Measurements from ENCODE around the gene ABCE1. TPM values are rescaled to one million over a fixed set of nuclear protein-coding genes. Genes with fewer than 3 reads are reported as not detected.

ABCE1 gene
- total and polyA plus RNA-seq, 10 of the 15 experiments (the other 5 are each of a cell fraction or from before 2014, with no cell fraction given): 75.9 to 172 (median 134) TPM

- SMC1A ChIA-PET (ENCODE audit: uncharacterized antibody, unreplicated experiment): interaction anchor here (1.9 to 3.3 kb wide), 2 partner anchors 26 to 30 kb away, joined by 5 to 14 read pairs; no protein-coding TSS in a partner anchor
- no peaks in the 10 kb centered on the region for H4K20me1 ChIP-seq (ENCODE audit: control insufficient read depth, insufficient read depth)
- FAIRE-seq: no peak
- no peaks in the 10 kb centered on the region; the same call in 1 of the 2 replicates for H3K79me2 ChIP-seq (ENCODE audit: control insufficient read depth, insufficient read depth, low read length)
- intact Hi-C loops (cut with micrococcal nuclease; ENCODE audit: unreplicated experiment): loop anchor here (10.0 kb wide), 1 partner anchor 955 kb away; no protein-coding TSS in a partner anchor
- H3K36me3 ChIP-seq (ENCODE audit: control insufficient read depth in 2 of 2, insufficient read depth in 2 of 2, low read length in 1 of 2): peaks cover 1 to 16% of the 10 kb centered on the region in 2 experiments; a peak in 3 of 4 replicates
- TF ChIP-seq ATF2 (IDR thresholded peaks at IDR 0.05; ENCODE audit: low read length) (0 out of 2 replicates have a peak, but pooled peaks have one; percentile 22), SIN3A (IDR thresholded peaks at IDR 0.05; ENCODE audit: low read depth, low read length) (no peak)
- no peak overlapping the region for H2AFZ ChIP-seq (ENCODE audit: control insufficient read depth, low read depth, low read length)
- peaks cover 41% of the 10 kb centered on the region for H3K4me1 ChIP-seq (ENCODE audit: control insufficient read depth, insufficient read depth, low read length)
- in situ Hi-C loops (cut with MboI): no loop called here
- RAD21 ChIA-PET (ENCODE audit: unreplicated experiment): no interaction called here
- no peak overlapping the region for H3K9ac ChIP-seq (ENCODE audit: control insufficient read depth, insufficient read depth, low read length)
- BruUV-seq (replicated peaks): no TSS peak
- CTCF ChIA-PET: no interaction called here
- no peaks in the 10 kb centered on the region for H3K27me3 ChIP-seq (replicated peaks in 1 of 2; ENCODE audit: control insufficient read depth in 2 of 2, insufficient read depth in 2 of 2, low read length in 1 of 2)
- POLR2A ChIA-PET: no interaction called here
- H3K4me2 ChIP-seq (ENCODE audit: control insufficient read depth, insufficient read depth): no peak overlapping the region
- H3K27ac ChIP-seq (ENCODE audit: control insufficient read depth, insufficient read depth): no peak overlapping the region; the same call in 1 of the 2 replicates
- H3K9me3 ChIP-seq (replicated peaks; ENCODE audit: control insufficient read depth, insufficient read depth, low read length): no peaks in the 10 kb centered on the region
- DNase-seq (ENCODE audit: low read depth, low spot score): no peak
- no peak for ATAC-seq
- H3K4me3 ChIP-seq: no peak overlapping the region
Observed at GRCh38 chr4:145130130-145130529, 32.0 kb downstream of the ABCE1 start.

GRCh38 chr4:145130788-145131399 lies 32.8 kb downstream of the ABCE1 start:
- H3K36me3 ChIP-seq (ENCODE audit: control insufficient read depth in 2 of 2, insufficient read depth in 2 of 2, low read length in 1 of 2): peaks cover 1 to 16% of the 10 kb centered on the region in 2 experiments; a peak in 3 of 4 replicates
- no peaks in the 10 kb centered on the region for H4K20me1 ChIP-seq (ENCODE audit: control insufficient read depth, insufficient read depth)
- H3K27ac ChIP-seq (ENCODE audit: control insufficient read depth, insufficient read depth): peak overlapping the region; percentile 15; the same call in 1 of the 2 replicates
- ChIA-PET SMC1A (ENCODE audit: uncharacterized antibody, unreplicated experiment) (interaction anchor here (1.9 to 3.3 kb wide), 2 partner anchors 26 to 31 kb away, joined by 5 to 14 read pairs; no protein-coding TSS in a partner anchor), POLR2A (interaction anchor here (0.6 kb wide), 1 partner anchor 46 kb away, joined by 3 read pairs; no protein-coding TSS in a partner anchor), CTCF (no interaction called here), RAD21 (ENCODE audit: unreplicated experiment) (no interaction called here)
- intact Hi-C loops (cut with micrococcal nuclease; ENCODE audit: unreplicated experiment): loop anchor here (10.0 kb wide), 1 partner anchor 956 kb away; no protein-coding TSS in a partner anchor
- no peaks in the 10 kb centered on the region for H3K27me3 ChIP-seq (replicated peaks in 1 of 2; ENCODE audit: control insufficient read depth in 2 of 2, insufficient read depth in 2 of 2, low read length in 1 of 2)
- no peak overlapping the region for H3K9ac ChIP-seq (ENCODE audit: control insufficient read depth, insufficient read depth, low read length)
- peaks cover 35% of the 10 kb centered on the region for H3K4me1 ChIP-seq (ENCODE audit: control insufficient read depth, insufficient read depth, low read length)
- FAIRE-seq: no peak
- H3K79me2 ChIP-seq (ENCODE audit: control insufficient read depth, insufficient read depth, low read length): no peaks in the 10 kb centered on the region; the same call in 1 of the 2 replicates
- no TSS peak for BruUV-seq (replicated peaks)
- WGBS (ENCODE audit: insufficient coverage, insufficient replicate concordance, low lambda C conversion rate, missing lambda C conversion rate): 17% methylated on average over 2 of the region's 2 CpGs
- no peak for ATAC-seq
- H2AFZ ChIP-seq (ENCODE audit: control insufficient read depth, low read depth, low read length): no peak overlapping the region
- no peak overlapping the region for H3K4me3 ChIP-seq
- H3K4me2 ChIP-seq (ENCODE audit: control insufficient read depth, insufficient read depth): no peak overlapping the region
- H3K9me3 ChIP-seq (replicated peaks; ENCODE audit: control insufficient read depth, insufficient read depth, low read length): no peaks in the 10 kb centered on the region
- in situ Hi-C loops (cut with MboI): no loop called here
- no peak for DNase-seq (ENCODE audit: low read depth, low spot score)
- TF ChIP-seq RCOR1 (conservative IDR thresholded peaks at IDR 0.05; ENCODE audit: low read depth, low read length) (no peak), CTCF (IDR thresholded peaks at IDR 0.05 in 2 of 3, conservative IDR thresholded peaks at IDR 0.05 in 1 of 3; ENCODE audit: control insufficient read depth in 2 of 3, extremely low read depth in 1 of 3, insufficient read depth in 1 of 3, low read depth in 3 of 3, low read length in 3 of 3) (no peak), RAD51 (IDR thresholded peaks at IDR 0.05) (no peak), REST (IDR thresholded peaks at IDR 0.05; ENCODE audit: low read depth, low read length) (no peak), BHLHE40 (IDR thresholded peaks at IDR 0.05; ENCODE audit: borderline replicate concordance in 1 of 2, low read depth in 2 of 2, low read length in 1 of 2) (no peak), CBFB (IDR thresholded peaks at IDR 0.05; ENCODE audit: low read depth) (no peak)

Data from GM12878 (cell line).